ENCODE results near the gene ANKRD29. TPM values are rescaled to one million over a fixed set of nuclear protein-coding genes. Genes with fewer than 3 reads are reported as not detected.

ANKRD29 gene
- total and polyA plus RNA-seq, 8 donors, result 23.1 to 75.5 (median 46.1) TPM

DNA sequence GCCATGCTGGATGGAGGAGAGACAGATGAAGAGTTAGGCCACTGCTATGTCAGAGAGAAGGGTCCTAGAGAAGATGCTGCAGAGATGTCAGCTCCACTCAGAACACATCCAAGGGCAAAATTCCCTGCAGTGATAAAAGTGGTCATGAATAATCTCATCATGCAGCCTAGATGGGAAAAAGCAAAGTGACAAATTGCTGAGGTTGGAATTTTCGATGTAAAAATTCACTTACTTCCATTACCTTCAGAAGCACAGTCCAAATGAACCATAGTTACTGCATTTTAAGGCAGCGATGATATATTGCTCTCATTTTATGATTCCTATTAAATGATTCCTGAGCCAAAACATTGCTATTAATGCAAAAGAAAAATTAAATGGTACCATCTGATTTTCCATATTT lies 16.4 kb downstream of the ANKRD29 start:
- Histone ChIP-seq H3K27ac (no peak overlapping the region), H3K4me1 (peaks cover 0 to 6% of the 10 kb centered on the region in 2 donors), H3K9me3 (peaks cover 0 to 3% of the 10 kb centered on the region in 2 donors), H3K4me3 (no peak overlapping the region), H3K36me3 (no peaks in the 10 kb centered on the region), H3K27me3 (no peaks in the 10 kb centered on the region)
- intact Hi-C loops (cut with DNase I), result no loop called here
- TF ChIP-seq CTCF (IDR thresholded peaks at IDR 0.05), result no peak
- no peak for ATAC-seq
- DNase-seq, result no peak

DNA sequence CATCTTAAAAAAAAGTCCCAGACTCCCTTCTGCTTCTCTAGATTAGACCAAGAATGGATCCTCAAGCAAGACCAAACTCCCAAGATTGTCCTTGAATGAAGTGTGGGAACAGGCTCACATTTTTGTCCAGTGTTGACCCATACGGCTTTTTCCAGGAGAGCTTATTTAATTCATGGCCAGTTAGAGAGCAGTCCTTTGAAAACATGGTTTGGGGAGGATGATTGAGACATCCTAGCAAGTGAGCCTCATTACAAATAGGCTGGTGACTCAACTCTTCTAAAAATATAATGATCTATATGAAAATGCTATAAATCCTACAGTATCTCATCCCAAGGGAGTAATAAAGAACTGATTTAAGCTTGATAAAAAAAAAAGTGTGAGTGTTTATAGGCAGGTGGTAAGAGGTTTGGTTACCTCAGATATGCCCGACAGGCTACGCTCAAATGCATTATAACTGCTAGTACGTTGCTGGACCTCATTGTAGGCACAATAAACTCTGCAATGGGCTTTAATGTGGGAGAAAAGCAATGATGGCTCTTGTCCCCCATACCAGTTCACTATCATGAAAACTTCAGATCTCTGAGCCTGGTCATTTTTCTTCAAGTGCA lies 17.0 kb downstream of the ANKRD29 start:
- TF ChIP-seq CTCF (IDR thresholded peaks at IDR 0.05), result no peak
- H3K4me3 ChIP-seq, result no peak overlapping the region
- intact Hi-C loops (cut with DNase I), result no loop called here
- DNase-seq (no peak), ATAC-seq (no peak)
- H3K27ac ChIP-seq, result no peak overlapping the region
- H3K27me3 ChIP-seq, result no peaks in the 10 kb centered on the region
- peaks cover 0 to 5% of the 10 kb centered on the region in 2 donors for H3K9me3 ChIP-seq
- peaks cover 0 to 6% of the 10 kb centered on the region in 2 donors for H3K4me1 ChIP-seq
- H3K36me3 ChIP-seq, result no peaks in the 10 kb centered on the region

DNA sequence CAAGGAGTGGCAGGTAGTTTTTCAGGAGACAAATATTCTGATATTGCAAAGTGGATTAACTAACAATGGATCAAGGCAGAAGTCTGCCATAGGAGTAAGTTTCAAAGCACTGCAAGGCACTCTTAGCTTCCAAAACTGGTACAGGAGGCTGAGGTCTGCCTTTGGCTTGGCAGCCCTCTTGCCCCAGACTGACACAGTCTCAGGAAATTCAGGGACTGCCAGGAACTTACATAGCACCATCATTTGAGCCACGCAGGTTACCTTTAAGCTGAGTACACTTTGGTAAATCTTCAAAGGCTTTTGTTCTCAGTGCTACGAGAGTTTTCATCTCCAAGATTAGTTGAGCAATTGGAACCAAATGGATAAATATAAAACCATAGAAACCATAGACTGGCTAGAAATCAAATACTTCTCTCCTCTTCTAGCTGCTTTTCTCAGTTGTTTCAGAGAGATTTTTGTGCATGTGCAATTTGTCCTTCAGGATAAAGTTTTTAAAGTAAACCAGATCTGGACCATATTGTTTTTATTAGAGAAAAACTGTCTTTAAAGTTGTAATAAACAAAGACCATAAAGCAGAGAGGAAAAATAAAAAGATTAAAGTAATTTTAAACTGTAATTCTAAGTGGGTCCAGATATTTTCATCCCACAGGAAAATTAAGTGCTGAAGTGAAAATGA lies 18.8 kb downstream of the ANKRD29 start:
- Histone ChIP-seq H3K36me3 (no peaks in the 10 kb centered on the region), H3K4me3 (no peak overlapping the region), H3K27ac (no peak overlapping the region), H3K27me3 (no peaks in the 10 kb centered on the region), H3K9me3 (peaks cover 0 to 5% of the 10 kb centered on the region in 2 donors), H3K4me1 (peaks cover 0 to 2% of the 10 kb centered on the region in 2 donors)
- ATAC-seq, result peak; percentile 53
- intact Hi-C loops (cut with DNase I), result no loop called here
- no peak for DNase-seq
- TF ChIP-seq CTCF (IDR thresholded peaks at IDR 0.05), result no peak

DNA sequence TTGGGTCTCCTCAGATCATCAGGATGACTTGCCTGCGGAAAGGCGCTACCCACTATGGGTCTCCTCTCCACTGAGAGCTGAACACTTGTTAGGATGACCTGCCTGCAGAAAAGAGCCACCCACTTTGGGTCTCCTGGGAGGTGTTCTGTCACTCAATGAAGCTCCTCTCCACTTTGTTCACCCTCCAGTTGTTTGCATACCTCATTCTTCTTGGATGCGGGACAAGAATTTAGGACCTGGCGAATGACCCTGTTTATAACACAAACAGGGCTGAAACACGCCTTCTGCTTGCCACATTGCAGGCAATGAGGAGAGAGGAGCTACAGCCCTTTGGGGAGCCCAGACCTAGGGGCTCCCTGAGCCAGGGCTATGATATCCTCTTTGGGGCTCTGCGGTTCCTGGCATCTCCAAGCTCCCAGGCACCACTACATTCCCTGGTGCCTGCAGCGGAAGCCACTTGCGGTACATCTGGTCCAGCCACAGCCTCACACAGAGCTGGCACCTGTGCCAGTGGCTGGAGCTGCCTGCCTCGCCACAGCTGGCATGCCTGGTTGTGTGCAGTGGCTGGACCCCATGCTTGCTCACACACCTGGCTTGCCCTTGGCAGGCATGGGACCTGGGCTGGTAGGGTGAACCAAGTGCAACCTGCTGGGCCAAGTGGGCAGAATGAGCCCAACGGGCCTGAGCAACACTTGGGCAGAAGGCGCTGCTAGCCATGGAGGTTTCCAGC lies 20.6 kb downstream of the ANKRD29 start:
- TF ChIP-seq CTCF (IDR thresholded peaks at IDR 0.05), result no peak
- ATAC-seq, result no peak

DNA sequence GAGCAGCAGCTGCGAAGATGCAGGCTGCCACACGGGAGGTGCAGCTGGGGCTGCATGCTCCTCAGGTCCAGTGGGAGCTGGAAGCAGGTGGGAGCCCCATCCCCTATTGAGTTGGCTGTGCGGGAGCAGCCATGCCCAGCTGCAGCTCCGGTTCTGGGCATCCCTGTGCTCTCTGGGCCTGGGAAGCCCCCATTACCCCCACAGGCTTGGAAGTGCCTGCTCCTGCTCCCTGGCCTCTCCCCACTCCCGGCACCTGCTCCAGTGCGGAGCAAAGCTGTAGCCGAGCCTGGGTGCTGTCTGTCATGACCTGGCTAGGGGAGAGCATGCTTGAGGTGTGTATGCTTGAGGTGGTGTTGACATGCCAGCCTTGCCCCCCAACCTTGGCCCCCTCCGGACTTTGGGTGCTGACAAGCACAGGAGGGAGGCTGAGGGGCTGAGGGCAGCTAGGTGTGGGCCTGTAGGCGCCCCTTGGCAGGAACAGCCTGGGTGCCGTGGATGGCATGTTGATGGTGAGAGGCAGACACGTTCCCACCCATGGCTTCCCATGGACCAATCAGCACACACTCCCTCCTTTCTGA lies 21.5 kb downstream of the ANKRD29 start:
- ATAC-seq (no peak), DNase-seq (no peak)
- no peaks in the 10 kb centered on the region for H3K36me3 ChIP-seq
- no peak overlapping the region for H3K4me3 ChIP-seq
- no peaks in the 10 kb centered on the region for H3K27me3 ChIP-seq
- no peak overlapping the region for H3K27ac ChIP-seq
- intact Hi-C loops (cut with DNase I), result no loop called here
- H3K9me3 ChIP-seq, result peaks cover 0 to 5% of the 10 kb centered on the region in 2 donors
- no peaks in the 10 kb centered on the region for H3K4me1 ChIP-seq
- TF ChIP-seq CTCF (IDR thresholded peaks at IDR 0.05), result no peak

More for the DNA sequence above, 20.6 kb downstream of the ANKRD29 start:
- Histone ChIP-seq H3K9me3 (peaks cover 0 to 5% of the 10 kb centered on the region in 2 donors), H3K27ac (no peak overlapping the region), H3K36me3 (no peaks in the 10 kb centered on the region), H3K27me3 (no peaks in the 10 kb centered on the region), H3K4me3 (no peak overlapping the region), H3K4me1 (no peaks in the 10 kb centered on the region)
- DNase-seq, result no peak
- intact Hi-C loops (cut with DNase I), result no loop called here

Measured in left lung (tissue), 10 donors.